KMS-11 (cell line): ENCODE results near the gene PSTPIP2.

Source experiments
- H2AFZ ChIP-seq: fragments of 200-600 bp; sonication (generic); 2 replicates; pipeline ENCODE4 v1.6.1; 2016; ENCODE audit warnings: antibody characterized with exemption, mixed run types, low read depth
- H3K27ac ChIP-seq: fragments of 200-600 bp; sonication (generic); 2 replicates; pipeline ENCODE4 v1.6.1; 2016; ENCODE audit warnings: mild to moderate bottlenecking, mixed run types
- H3K27me3 ChIP-seq: fragments of 200-600 bp; sonication (generic); 2 replicates; pipeline ENCODE4 v1.6.1; 2017; ENCODE audit warnings: mild to moderate bottlenecking, low read depth, mixed run types, moderate library complexity; ENCODE audit not compliant: insufficient read depth
- H3K36me3 ChIP-seq: fragments of 200-600 bp; sonication (generic); 2 replicates; pipeline ENCODE4 v1.6.1; 2017; ENCODE audit warnings: mild to moderate bottlenecking, mixed run types; ENCODE audit not compliant: insufficient read depth
- H3K4me1 ChIP-seq: fragments of 200-600 bp; sonication (generic); 2 replicates; pipeline ENCODE4 v1.6.1; 2016; ENCODE audit warnings: mild to moderate bottlenecking, low read depth, mixed run types; ENCODE audit not compliant: poor library complexity, severe bottlenecking
- H3K4me2 ChIP-seq: fragments of 200-600 bp; sonication (generic); 2 replicates; pipeline ENCODE4 v1.7.0; 2016; ENCODE audit warnings: mild to moderate bottlenecking, mixed run types
- H3K4me3 ChIP-seq: fragments of 200-600 bp; sonication (generic); IDR thresholded peaks from 2 replicates; pipeline ENCODE4 v1.6.1; 2017; ENCODE audit warnings: low read depth, low read length, mixed read lengths; ENCODE audit not compliant: insufficient read depth
- H3K79me2 ChIP-seq: fragments of 200-600 bp; sonication (generic); 2 replicates; pipeline ENCODE4 v1.6.1; 2016; ENCODE audit warnings: low read depth, mixed run types; ENCODE audit not compliant: insufficient read depth
- H3K9ac ChIP-seq: fragments of 200-600 bp; sonication (generic); 2 replicates; pipeline ENCODE4 v1.6.1; 2016; ENCODE audit warnings: mild to moderate bottlenecking, mixed run types
- H4K20me1 ChIP-seq: fragments of 200-600 bp; sonication (generic); 2 replicates; pipeline ENCODE4 v1.6.1; 2016; ENCODE audit warnings: mild to moderate bottlenecking, mixed run types; ENCODE audit not compliant: insufficient read depth
- CTCF ChIP-seq: fragments of 200-600 bp; sonication (generic); conservative IDR thresholded peaks from 2 replicates; pipeline ENCODE4 v1.6.1; 2017; ENCODE audit warnings: low read depth, mild to moderate bottlenecking, antibody characterized with exemption, low read length, moderate library complexity, mixed read lengths

The PSTPIP2 gene

DNA sequence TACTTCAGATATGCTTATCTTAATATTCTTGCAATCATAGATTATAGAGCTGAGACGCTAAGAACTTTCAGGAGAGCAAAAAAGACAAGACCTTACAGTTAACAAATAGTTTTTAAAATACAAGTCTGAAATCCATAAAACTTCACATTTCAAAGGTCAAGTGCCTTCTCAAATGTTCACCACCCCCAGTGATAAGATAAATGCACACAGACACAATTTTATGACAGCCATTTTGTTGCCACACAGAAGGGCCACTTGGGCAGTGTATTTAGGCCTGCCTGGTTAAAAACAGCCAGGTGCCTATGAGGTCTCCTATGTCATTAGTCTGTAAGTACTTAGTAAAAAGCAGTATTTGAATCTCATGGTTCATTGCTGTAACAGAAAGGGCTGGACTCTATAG is 8.1 kb upstream of the PSTPIP2 start:
- no peak overlapping the region for H3K27ac ChIP-seq
- H4K20me1 ChIP-seq, result no peaks in the 10 kb centered on the region
- no peaks in the 10 kb centered on the region for H3K27me3 ChIP-seq
- H3K4me2 ChIP-seq, result no peak overlapping the region
- TF ChIP-seq CTCF, result no peak
- no peak overlapping the region for H3K9ac ChIP-seq
- no peak overlapping the region for H3K4me3 ChIP-seq
- H3K4me1 ChIP-seq, result no peaks in the 10 kb centered on the region
- H3K36me3 ChIP-seq, result peaks cover 33% of the 10 kb centered on the region; the same call in 1 of the 2 replicates
- H2AFZ ChIP-seq, result no peak overlapping the region
- no peaks in the 10 kb centered on the region; the same call in 1 of the 2 replicates for H3K79me2 ChIP-seq

GRCh38 chr18:46079336-46079735 is 7.3 kb upstream of the PSTPIP2 start:
- no peak overlapping the region for H3K9ac ChIP-seq
- no peak overlapping the region for H3K4me3 ChIP-seq
- no peak overlapping the region for H2AFZ ChIP-seq
- no peak overlapping the region for H3K4me2 ChIP-seq
- H3K79me2 ChIP-seq, result no peaks in the 10 kb centered on the region; the same call in 1 of the 2 replicates
- no peaks in the 10 kb centered on the region for H4K20me1 ChIP-seq
- no peak for TF ChIP-seq CTCF
- H3K4me1 ChIP-seq, result no peaks in the 10 kb centered on the region
- H3K36me3 ChIP-seq, result peaks cover 27% of the 10 kb centered on the region; the same call in 1 of the 2 replicates
- H3K27ac ChIP-seq, result no peak overlapping the region
- H3K27me3 ChIP-seq, result no peaks in the 10 kb centered on the region

- no peaks in the 10 kb centered on the region for H3K27me3 ChIP-seq
- H3K4me1 ChIP-seq, result no peaks in the 10 kb centered on the region
- H4K20me1 ChIP-seq, result no peaks in the 10 kb centered on the region
- H2AFZ ChIP-seq, result no peak overlapping the region
- no peak overlapping the region for H3K9ac ChIP-seq
- H3K36me3 ChIP-seq, result no peaks in the 10 kb centered on the region
- peak; percentile 81 for TF ChIP-seq CTCF
- no peaks in the 10 kb centered on the region for H3K79me2 ChIP-seq
- no peak overlapping the region for H3K4me3 ChIP-seq
- H3K4me2 ChIP-seq, result no peak overlapping the region
- H3K27ac ChIP-seq, result no peak overlapping the region
Measured at GRCh38 chr18:46073474-46074331, 1.6 kb upstream of the PSTPIP2 start.

DNA sequence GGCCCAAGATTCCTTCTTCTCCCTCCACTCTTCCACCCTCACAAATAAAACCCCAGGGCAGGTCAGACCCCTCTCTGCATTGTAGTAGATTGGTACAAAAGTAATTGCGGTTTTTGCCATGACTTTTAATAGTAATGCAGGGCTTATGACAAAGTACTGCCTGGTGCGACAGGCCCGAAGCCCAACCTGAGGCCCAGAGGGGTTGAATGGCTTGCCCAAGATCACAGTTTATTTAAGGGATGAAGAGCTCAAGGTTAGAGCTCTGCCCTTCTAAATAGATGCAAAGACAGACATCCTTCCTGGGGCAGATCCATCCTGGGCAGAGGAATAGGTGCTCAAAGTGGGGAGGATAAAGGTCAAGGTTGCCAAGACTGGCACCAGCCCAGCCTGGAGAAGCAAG is 899 bp upstream of the PSTPIP2 start:
- no peak overlapping the region for H2AFZ ChIP-seq
- H4K20me1 ChIP-seq, result no peaks in the 10 kb centered on the region
- TF ChIP-seq CTCF, result no peak
- no peaks in the 10 kb centered on the region for H3K4me1 ChIP-seq
- no peak overlapping the region for H3K9ac ChIP-seq
- H3K27me3 ChIP-seq, result no peaks in the 10 kb centered on the region
- no peak overlapping the region for H3K27ac ChIP-seq
- H3K4me3 ChIP-seq, result no peak overlapping the region
- no peaks in the 10 kb centered on the region for H3K36me3 ChIP-seq
- no peaks in the 10 kb centered on the region for H3K79me2 ChIP-seq
- no peak overlapping the region for H3K4me2 ChIP-seq
